Right renal cortex interstitium (tissue), 3 donors: ENCODE results near the gene ZNF708. TPM values are rescaled to one million over a fixed set of nuclear protein-coding genes. Genes with fewer than 3 reads are reported as not detected.
"Not testable (repeated sequence)": the region's sequence is repeated elsewhere in the genome, so short reads cannot be mapped to it uniquely, and the experiment has no call there.

Experiments
- DNase-seq, 3 donors: peaks; one replicate each; pipeline ENCODE4 v3.0.0-alpha.2; 2013; ENCODE audit warnings: low read depth in 3 of 3, low spot score in 2 of 3
- polyA plus RNA-seq, 3 donors: library from polyadenylated mRNA; unstranded; fragments of 120-200 nt; gene quantifications; one replicate each; pipeline ENCODE4 v1.2.1, GENCODE V29; 2013; ENCODE audit not compliant: insufficient read length in 3 of 3

Gene ZNF708
- polyA plus RNA-seq: 10 to 100 TPM; 17.4 to 21.2 (median 20.9) TPM

- peak; percentile 79 to 85 (median 80) for DNase-seq
Observed at GRCh38 chr19:21328885-21329605, at the start of gene ZNF708. ZNF708 (minus strand) TSS chr19:21329410; CDS start chr19:21329212, 198 bp downstream.

- DNase-seq: no peak
Observed at GRCh38 chr19:21362291-21362690, 33.1 kb upstream of the ZNF708 start.

- DNase-seq: peak; percentile 89 to 94 (median 91)
Observed at GRCh38 chr19:21358768-21359451, 29.7 kb upstream of the ZNF708 start, which contains the start of gene ZNF738. ZNF738 (plus strand) TSS chr19:21359000; CDS start chr19:21359141, 141 bp downstream.

GRCh38 chr19:21352830-21353229 is 23.6 kb upstream of the ZNF708 start:
- no peak for DNase-seq

- not testable (repeated sequence) for DNase-seq
Observed at GRCh38 chr19:21344841-21345240, 15.6 kb upstream of the ZNF708 start.

GRCh38 chr19:21335721-21336120 is 6.5 kb upstream of the ZNF708 start:
- no peak for DNase-seq

GRCh38 chr19:21328406-21328805 is 804 bp downstream of the ZNF708 start:
- peak in 2 of 3 donors; percentile 19 to 20 for DNase-seq

- DNase-seq: no peak
Observed at GRCh38 chr19:21326169-21326568, 3.0 kb downstream of the ZNF708 start.

GRCh38 chr19:21323000-21323399 is 6.2 kb downstream of the ZNF708 start:
- no peak for DNase-seq

GRCh38 chr19:21322528-21322927 is 6.7 kb downstream of the ZNF708 start:
- DNase-seq: no peak

- no peak for DNase-seq
Observed at GRCh38 chr19:21321996-21322395, 7.2 kb downstream of the ZNF708 start.

- DNase-seq: no peak
Observed at GRCh38 chr19:21321134-21321533, 8.1 kb downstream of the ZNF708 start.

GRCh38 chr19:21317821-21318220 is 11.4 kb downstream of the ZNF708 start:
- DNase-seq: no peak

GRCh38 chr19:21314676-21315075 is 14.5 kb downstream of the ZNF708 start:
- DNase-seq: no peak

GRCh38 chr19:21312807-21313206 is 16.4 kb downstream of the ZNF708 start:
- DNase-seq: not testable (repeated sequence)

GRCh38 chr19:21308773-21309172 is 20.4 kb downstream of the ZNF708 start:
- DNase-seq: no peak

- DNase-seq: not testable (repeated sequence)
Observed at GRCh38 chr19:21306881-21307479, 22.2 kb downstream of the ZNF708 start.

GRCh38 chr19:21293768-21294167 is 35.4 kb downstream of the ZNF708 start:
- DNase-seq: not testable (repeated sequence)

- DNase-seq: no peak
Observed at GRCh38 chr19:21269813-21270212, 59.4 kb downstream of the ZNF708 start.

- no peak for DNase-seq
Observed at GRCh38 chr19:21264891-21265290, 64.3 kb downstream of the ZNF708 start.

GRCh38 chr19:21264416-21264815 is 64.8 kb downstream of the ZNF708 start:
- no peak for DNase-seq
